Measurements from ENCODE around the gene WNK2. TPM values are rescaled to one million over a fixed set of nuclear protein-coding genes. Genes with fewer than 3 reads are reported as not detected.
"Not testable (repeated sequence)": the region's sequence is repeated elsewhere in the genome, so short reads cannot be mapped to it uniquely, and the experiment has no call there.

The WNK2 gene
- total RNA-seq, 1 experiment from 2014 or later: 0.14 TPM

DNA sequence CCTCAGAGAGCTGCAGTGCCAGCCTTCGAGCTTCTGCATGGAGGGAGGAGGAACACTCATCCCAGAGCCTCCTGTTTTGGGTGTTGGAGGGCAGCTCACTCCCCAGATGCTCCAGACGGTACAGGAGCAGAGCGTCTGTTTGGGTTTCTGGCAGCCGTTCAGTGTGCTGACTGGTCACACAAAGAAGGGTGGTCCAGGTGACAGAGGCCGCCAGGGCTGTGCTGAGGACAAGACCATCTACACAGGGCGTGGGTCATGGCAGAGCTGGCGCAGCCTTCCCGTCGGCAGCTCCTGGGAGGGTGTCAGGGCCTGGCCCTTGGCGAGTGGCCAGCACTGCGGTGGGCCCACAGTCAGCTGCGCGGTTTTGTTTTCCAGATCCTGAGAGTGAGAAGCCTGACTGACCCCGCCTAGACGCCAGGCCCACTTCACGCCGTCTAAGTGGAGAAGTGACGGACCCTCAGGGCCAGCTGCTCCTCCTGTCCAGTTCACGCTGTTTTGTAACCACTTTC lies 136.1 kb downstream of the WNK2 start:
- no peak for DNase-seq (ENCODE audit: low read depth)
- in situ Hi-C loops (cut with HindIII; ENCODE audit: low pct_unique_long_range_greater_than_20kb, low sequenced_read_pairs): no loop called here

DNA sequence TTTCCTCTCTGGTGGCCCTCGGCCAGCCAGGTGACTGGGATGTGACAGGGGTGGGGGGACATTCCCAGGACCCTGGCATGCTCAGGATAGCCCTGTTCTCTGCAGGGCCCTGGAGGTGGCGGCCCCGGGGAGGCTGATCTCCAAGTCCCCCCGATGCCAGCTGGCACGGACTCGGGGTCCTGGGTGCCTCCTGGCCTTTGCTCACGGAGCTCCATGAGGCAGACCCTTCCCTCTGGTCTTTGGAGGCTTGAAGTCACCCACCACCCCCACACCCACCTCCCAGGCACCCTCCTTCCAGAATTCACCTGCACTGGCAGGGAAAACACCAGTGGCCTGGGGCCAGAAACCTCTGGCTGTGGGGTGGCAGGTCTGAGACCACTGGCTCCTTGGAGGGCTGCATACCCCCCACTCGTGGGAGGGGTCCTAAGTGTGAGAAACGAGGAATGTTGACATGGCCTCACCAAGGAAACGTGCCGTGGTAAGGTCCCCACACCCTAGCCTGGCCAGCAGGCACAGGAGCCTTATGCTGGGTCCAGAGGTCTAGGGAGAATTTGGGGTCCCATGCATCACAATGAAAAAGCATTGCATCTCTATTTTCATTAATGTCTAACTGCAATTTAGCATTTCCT lies 136.8 kb downstream of the WNK2 start:
- in situ Hi-C loops (cut with HindIII; ENCODE audit: low pct_unique_long_range_greater_than_20kb, low sequenced_read_pairs): no loop called here
- DNase-seq (ENCODE audit: low read depth): no peak

DNA sequence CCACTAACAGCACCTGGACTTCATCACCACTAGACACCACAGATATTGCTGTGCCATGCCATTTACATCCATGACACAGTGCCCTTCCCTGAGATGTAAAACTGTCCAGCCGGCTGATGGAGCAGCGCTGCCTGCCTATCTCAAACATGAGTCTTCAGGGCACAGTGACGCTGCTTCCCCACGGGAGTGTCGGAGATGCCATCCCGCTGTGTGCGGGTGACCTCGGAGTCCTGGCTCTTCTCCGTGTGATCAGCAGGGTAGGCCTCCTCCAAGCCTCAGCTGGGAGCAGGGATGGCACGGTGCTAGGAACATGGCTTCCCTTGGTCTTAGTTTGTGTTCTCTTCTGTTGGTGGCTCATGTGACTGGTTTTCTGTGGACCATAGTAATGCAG lies 137.3 kb downstream of the WNK2 start:
- no peak for DNase-seq (ENCODE audit: low read depth)
- in situ Hi-C loops (cut with HindIII; ENCODE audit: low pct_unique_long_range_greater_than_20kb, low sequenced_read_pairs): no loop called here

DNA sequence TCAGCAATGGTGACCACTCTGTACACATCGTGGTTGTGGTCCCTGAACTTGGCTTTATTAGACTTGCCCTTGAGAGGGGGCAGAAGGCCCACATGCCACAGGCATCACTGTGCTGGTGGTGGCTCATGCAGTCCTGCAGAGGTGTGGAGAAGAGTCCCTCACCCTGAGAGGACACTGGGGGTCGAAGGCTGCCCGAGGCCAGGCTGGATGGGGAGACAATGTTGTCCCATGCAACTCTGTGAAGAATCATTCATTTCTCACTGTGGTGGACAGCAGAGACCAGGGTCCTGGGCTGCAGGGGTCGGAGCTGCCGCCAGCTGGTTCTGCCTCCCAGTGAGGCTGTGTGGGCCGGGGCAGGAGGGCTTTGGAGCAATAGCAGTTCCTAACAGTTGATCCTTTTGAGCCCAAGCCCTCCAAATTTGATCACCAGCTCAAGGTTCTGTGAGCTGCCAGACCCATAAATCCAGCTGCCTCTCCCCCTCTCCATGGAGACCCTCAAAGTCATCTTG lies 139.6 kb downstream of the WNK2 start:
- DNase-seq (ENCODE audit: low read depth); in situ Hi-C loops (cut with HindIII; ENCODE audit: low pct_unique_long_range_greater_than_20kb, low sequenced_read_pairs): not testable (repeated sequence)

DNA sequence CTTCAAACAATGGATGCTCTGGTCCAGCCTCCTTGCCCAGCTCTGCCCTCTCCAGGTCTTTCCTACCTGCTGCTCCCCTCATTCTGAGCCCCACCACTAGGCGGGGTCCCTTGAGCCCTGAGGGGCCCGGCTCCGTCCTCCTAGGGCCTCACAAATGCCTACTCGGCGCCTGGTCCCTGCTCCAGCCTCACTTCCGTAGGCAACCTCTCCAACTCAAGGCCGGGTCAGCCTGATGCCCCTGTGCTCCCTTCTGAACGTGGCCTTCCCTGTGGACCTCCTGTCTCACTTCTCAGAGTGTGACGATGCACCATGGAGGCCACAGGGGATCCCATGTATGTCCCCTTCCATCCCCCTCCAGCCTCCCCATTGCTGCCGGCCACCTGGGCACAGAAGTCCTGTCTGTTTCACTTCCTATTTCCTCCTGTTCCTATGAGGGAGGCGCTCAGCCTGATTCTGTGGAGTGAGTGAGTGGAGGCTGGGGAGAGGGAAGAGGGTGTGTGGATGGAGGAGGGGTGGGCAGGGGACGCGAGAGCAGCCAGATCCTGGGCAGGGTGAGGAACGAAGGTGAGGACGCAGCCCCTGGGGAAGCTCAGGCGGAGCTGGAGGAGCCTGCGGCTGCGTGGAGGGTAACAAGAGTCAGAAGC lies 140.4 kb downstream of the WNK2 start:
- in situ Hi-C loops (cut with HindIII; ENCODE audit: low pct_unique_long_range_greater_than_20kb, low sequenced_read_pairs): no loop called here
- no peak for DNase-seq (ENCODE audit: low read depth)

DNA sequence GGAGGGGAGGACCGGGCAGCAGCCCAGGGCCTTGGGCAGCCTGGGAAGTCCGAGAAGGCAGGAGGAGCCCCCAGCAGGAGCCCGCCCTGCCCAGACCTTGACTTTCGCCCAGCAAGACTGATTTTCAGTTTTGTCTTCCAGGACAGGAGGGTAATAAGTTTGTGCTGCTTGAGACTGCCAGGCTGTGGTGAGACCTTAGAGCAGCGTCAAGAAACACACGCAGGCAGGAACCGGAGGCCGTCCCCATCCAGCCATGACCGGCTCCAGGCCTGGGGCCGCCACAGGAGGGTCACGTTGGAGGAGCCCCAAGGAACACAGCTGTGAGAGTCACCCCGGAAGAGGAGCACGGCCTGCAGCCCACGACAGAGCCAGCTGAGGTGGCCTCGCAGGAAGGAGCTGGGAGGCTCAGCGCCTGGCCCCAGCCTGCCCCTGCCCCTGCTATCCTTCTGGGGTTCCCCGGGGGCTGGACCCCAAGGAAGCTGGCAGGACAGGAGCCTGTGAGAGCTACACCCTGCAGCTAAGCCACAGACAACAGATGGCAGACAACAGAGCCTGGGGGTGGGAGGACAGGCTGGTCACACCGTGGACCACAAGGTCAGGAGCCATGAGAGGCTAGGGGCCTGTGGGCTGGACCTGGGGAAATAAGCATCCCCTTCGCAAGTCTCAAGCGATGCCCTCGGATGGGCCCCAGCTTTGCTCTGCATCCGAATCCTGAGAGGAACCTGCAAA lies 141.5 kb downstream of the WNK2 start:
- in situ Hi-C loops (cut with HindIII; ENCODE audit: low pct_unique_long_range_greater_than_20kb, low sequenced_read_pairs): no loop called here
- DNase-seq (ENCODE audit: low read depth): no peak

DNA sequence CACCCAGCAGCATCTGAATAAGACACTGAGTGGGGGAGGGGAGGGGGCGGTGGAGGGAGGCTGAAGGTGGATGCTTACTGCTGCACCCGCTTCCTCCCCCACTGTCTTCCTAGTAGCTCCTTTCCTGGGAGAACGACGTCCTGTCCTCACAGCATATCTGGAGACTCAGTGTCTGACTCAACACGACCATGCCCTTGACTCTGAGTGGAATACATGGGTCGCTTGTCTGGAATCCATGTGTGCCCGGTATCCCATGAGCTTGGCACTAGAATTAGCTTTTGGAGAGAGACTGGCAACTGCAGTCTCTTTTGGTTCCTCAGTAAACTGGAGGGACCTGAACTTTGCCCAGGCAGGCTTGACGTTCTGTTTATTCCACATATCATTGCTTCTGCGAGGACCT lies 142.1 kb downstream of the WNK2 start:
- no peak for DNase-seq (ENCODE audit: low read depth)

DNA sequence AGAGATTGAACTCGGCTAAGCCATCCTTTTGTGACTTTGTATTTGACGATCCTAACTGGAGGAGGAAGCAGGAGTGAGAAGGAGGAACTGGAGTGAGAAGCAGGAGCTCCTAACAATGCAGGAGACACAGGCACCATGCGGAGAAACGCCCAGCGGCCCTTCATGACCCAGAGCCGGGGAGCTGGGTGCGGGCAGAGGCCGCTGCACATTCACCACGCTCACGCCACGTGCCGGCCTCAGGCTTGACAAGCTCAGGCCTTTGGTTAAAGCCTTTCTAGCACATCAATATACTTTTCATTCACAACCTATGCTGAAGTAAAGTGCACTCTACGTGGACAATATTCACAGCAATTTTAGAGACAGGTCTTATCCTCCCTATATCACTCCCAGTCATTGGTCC lies 142.7 kb downstream of the WNK2 start:
- in situ Hi-C loops (cut with HindIII; ENCODE audit: low pct_unique_long_range_greater_than_20kb, low sequenced_read_pairs): no loop called here
- no peak for DNase-seq (ENCODE audit: low read depth)

More for the DNA sequence above, 142.1 kb downstream of the WNK2 start:
- in situ Hi-C loops (cut with HindIII; ENCODE audit: low pct_unique_long_range_greater_than_20kb, low sequenced_read_pairs): no loop called here

DNA sequence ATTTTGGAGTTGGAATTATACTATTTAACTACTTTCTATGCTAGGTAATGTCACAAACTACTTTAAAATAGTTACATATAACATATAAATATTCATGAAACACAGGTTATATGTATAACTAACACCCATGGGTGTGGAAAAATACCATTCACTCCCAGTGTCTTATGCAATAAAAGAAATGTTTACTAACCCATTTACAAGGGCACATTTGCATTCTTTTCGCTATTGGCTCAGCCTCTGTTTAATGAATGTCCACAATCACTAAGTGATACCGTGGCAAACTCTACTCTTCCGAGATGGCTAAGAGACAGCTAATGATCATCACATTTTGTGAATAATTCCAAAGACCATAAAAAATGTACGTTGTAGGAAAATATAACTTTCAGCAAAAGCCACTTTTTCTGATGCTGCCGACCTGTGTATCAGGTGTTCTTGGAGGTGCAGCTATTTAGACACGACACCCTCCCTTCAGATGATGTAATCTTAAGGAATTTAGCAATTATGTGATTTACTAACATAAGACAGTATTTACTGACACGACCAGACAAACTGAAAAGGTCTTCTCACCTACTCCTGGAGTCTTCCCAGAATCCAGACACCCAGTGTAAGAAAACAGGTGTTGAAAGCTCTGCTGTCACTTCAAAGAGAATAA lies 145.8 kb downstream of the WNK2 start:
- no peak for DNase-seq (ENCODE audit: low read depth)
- in situ Hi-C loops (cut with HindIII; ENCODE audit: low pct_unique_long_range_greater_than_20kb, low sequenced_read_pairs): no loop called here

DNA sequence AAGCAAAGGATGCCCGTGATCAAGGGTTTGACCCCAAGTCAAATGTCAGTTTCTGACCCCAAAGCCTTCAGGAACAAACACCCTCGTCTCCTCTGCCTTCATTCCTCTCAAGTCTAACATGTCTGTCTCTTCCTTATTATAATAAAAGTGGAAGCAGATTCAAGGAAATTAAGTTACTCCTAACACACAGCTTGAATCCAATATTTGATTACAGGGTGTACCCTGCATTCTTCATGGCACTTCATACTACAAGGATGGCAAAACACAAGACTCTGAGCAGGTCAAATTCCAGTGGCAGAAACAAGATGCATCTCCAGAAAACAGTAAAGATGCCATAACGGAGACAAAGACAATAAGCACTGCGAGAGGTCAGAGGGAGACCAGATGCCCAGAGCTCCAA lies 148.4 kb downstream of the WNK2 start:
- DNase-seq (ENCODE audit: low read depth): no peak
- in situ Hi-C loops (cut with HindIII; ENCODE audit: low pct_unique_long_range_greater_than_20kb, low sequenced_read_pairs): no loop called here

DNA sequence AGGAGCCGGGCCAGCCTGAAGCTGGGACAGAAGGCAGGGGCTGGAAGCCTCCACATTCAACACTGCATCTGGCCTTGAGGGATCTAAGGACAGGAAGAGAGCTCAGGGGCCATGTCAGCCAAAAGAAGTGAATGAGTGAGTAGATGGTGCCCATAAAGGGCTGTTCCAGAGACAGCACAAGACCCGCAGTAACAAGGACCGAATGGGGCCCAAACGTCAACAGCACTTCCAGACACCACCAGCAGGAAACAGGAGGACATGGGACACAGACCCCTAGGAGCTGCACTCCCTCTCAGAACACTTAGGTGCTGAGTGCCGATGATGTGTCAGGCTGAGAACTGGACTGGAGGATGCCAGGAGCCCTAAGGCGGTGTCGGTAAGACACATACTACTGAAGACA lies 152.8 kb downstream of the WNK2 start:
- DNase-seq (ENCODE audit: low read depth): no peak
- in situ Hi-C loops (cut with HindIII; ENCODE audit: low pct_unique_long_range_greater_than_20kb, low sequenced_read_pairs): no loop called here

DNA sequence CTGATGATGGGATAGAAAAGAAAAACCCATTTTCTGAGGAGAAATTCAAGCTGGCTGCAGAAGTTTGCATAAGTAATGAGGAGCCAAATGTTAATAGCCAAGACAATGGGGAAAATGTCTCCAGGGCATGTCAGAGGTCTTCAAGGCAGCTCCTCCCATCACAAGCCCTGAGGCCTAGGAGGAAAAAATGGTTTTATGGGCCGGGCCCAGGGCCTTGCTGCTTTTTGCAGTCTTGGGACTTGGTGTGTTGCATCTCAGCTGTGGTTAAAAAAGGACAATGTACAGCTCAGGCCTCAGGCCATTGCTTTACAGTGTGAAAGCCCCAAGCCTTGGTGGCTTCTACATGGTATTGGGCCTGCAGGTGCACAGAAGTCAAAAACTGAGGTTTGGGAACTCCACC lies 154.3 kb downstream of the WNK2 start:
- in situ Hi-C loops (cut with HindIII; ENCODE audit: low pct_unique_long_range_greater_than_20kb, low sequenced_read_pairs); DNase-seq (ENCODE audit: low read depth): not testable (repeated sequence)

DNA sequence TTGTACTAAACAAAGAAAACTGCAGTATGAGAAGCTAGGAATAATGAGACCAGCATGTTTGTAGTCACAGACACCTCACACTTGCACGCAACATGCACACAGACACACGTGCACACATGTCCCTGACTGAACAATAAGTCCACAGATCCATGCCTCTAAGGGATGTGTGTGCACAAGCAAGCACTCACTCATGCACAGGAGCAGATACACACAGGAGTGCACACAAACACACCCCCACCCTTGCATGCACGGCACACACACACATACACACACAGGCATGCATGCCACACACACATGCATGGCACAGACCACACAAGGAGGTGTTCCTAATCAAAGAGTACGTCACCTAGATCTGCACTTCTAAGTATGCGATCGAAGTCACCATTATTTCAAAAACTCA lies 156.2 kb downstream of the WNK2 start:
- DNase-seq (ENCODE audit: low read depth): no peak
- in situ Hi-C loops (cut with HindIII; ENCODE audit: low pct_unique_long_range_greater_than_20kb, low sequenced_read_pairs): no loop called here

DNA sequence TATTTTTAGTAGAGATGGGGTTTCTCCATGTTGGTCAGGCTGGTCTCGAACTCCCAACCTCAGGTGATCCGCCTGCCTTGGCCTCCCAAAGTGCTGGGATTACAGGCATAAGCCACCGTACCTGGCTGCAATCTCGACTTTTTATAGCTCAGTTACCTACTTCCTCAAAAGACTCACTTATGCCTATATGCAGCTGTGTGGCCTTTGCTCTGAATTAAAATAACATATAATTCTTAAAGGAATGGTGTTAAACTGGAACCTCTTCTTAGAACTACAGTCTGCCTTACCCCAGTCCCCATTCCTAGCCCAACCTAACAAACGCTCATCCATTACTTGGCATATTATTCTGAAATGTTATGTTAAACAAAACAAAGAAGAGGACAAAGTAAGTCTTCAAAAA lies 157.9 kb downstream of the WNK2 start:
- in situ Hi-C loops (cut with HindIII; ENCODE audit: low pct_unique_long_range_greater_than_20kb, low sequenced_read_pairs); DNase-seq (ENCODE audit: low read depth): not testable (repeated sequence)

DNA sequence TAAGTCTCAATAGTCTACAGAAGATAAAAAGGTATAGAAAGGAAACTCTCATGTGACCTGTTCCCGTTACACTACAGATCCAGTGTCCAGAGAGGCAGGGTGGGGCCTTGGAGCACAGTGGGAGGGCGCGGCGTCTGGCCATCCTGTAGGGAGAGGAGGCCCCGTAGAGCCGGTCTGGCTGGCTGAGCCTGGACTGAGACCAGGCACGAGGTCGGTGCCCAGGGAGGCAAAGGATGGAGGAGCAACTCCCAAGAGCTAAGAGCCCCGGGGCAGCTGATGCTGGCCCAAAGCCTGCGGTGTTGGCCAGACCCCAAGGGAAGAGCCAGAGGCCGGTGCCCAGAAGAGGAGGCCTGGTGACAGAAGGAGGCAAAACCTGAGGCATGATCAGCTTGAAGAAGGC lies 158.5 kb downstream of the WNK2 start:
- in situ Hi-C loops (cut with HindIII; ENCODE audit: low pct_unique_long_range_greater_than_20kb, low sequenced_read_pairs): not testable (repeated sequence)

DNA sequence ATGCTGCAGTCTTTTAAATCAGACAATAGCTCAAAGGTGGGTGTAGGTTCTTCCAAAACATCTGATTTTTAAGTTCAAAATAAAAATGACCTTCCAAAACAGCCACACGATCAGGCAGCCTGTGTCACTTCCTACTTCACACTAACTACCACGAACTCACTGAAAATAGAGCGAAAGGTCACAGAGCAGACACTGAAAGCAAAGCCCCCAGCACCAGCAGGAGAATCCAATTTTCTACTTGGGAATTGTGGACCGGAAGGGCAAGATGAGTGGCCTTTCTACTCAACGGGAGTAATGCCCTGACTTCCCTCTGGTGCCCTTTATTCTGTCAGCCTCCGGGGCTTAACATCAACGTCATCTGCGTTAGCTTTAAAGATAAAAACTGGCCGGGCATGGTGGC lies 159.7 kb downstream of the WNK2 start:
- in situ Hi-C loops (cut with HindIII; ENCODE audit: low pct_unique_long_range_greater_than_20kb, low sequenced_read_pairs): no loop called here
- DNase-seq (ENCODE audit: low read depth): no peak

More for the DNA sequence above, 158.5 kb downstream of the WNK2 start:
- not testable (repeated sequence) for DNase-seq (ENCODE audit: low read depth)

DNA sequence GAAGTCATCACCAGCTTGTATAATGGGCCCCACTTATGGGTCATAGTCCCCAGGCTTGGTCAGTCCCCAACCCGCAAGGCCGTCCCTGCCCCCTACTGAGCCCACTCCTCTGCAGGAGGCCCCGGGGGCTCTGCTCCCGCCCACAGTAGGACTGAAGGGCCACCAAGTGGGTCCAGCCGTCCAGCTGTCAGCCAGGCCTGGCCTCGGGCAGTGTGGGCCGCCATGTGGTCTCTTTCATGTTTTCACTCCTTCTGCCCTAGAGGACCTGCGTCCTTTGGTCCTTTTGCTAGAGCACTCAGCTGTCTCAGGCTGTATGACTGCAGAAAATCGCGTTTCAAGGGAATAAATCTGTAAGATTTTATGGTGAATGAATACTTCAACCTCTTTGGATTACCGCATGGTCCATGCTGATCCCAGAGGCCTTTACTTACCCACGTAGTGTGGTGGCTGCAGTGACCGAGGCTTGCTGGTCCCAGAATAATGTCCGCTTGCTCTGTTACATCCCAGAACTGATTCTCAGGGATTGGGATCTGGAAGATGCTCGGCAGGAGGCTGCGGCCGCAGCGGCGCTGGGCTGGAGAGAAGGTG lies 161.8 kb downstream of the WNK2 start:
- in situ Hi-C loops (cut with HindIII; ENCODE audit: low pct_unique_long_range_greater_than_20kb, low sequenced_read_pairs): no loop called here
- no peak for DNase-seq (ENCODE audit: low read depth)
